GM06990 (cell line): Measurements from ENCODE around the gene ANKS1B.

Source experiments
- DNase-seq: peaks from one replicate; pipeline ENCODE4 v3.0.0-alpha.2; 2011; ENCODE audit not compliant: insufficient read length; ENCODE audit errors: extremely low read depth
- H3K27me3 ChIP-seq: replicated peaks from 2 replicates; pipeline ENCODE4 v1.6.0; 2011; ENCODE audit warnings: low read length; ENCODE audit not compliant: control insufficient read depth, insufficient read depth
- H3K36me3 ChIP-seq: 2 replicates; pipeline ENCODE4 v1.5.1; 2011; ENCODE audit warnings: low read length; ENCODE audit not compliant: control insufficient read depth, insufficient read depth
- H3K4me3 ChIP-seq: replicated peaks from 2 replicates; pipeline ENCODE4 v1.5.1; 2011; ENCODE audit warnings: low read depth, mild to moderate bottlenecking, control low read depth, low read length
- TF ChIP-seq, protein P1 (sequence below): IDR thresholded peaks from 2 replicates; pipeline ENCODE4 v1.5.1; 2011; ENCODE audit warnings: low read length, control low read depth, mild to moderate bottlenecking, inconsistent platforms; ENCODE audit not compliant: insufficient read depth, poor library complexity, severe bottlenecking

Gene ANKS1B

DNA sequence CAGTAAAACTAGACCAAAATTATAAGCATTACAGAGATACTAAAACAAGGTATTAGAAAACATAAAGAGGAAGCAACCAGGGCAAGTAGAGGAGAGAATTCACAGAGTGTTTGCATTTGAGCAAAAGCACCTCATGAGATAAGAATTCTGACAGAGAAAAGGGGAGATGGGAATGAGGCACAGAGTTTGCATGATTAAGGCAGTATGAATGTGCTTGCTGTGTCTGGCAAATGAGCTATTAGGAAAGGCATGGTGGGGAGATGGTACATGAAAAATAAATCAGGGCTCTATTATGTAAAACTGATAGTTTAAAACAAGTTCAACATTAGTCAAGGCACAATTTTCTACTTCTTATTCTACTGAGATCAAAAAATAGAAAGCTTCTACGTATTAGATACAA, 314.1 kb downstream of the ANKS1B start:
- no peak overlapping the region for H3K4me3 ChIP-seq
- DNase-seq: no peak
- TF ChIP-seq, protein P1, sequence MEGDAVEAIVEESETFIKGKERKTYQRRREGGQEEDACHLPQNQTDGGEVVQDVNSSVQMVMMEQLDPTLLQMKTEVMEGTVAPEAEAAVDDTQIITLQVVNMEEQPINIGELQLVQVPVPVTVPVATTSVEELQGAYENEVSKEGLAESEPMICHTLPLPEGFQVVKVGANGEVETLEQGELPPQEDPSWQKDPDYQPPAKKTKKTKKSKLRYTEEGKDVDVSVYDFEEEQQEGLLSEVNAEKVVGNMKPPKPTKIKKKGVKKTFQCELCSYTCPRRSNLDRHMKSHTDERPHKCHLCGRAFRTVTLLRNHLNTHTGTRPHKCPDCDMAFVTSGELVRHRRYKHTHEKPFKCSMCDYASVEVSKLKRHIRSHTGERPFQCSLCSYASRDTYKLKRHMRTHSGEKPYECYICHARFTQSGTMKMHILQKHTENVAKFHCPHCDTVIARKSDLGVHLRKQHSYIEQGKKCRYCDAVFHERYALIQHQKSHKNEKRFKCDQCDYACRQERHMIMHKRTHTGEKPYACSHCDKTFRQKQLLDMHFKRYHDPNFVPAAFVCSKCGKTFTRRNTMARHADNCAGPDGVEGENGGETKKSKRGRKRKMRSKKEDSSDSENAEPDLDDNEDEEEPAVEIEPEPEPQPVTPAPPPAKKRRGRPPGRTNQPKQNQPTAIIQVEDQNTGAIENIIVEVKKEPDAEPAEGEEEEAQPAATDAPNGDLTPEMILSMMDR: no peak
- H3K27me3 ChIP-seq: no peaks in the 10 kb centered on the region
- no peaks in the 10 kb centered on the region for H3K36me3 ChIP-seq

DNA sequence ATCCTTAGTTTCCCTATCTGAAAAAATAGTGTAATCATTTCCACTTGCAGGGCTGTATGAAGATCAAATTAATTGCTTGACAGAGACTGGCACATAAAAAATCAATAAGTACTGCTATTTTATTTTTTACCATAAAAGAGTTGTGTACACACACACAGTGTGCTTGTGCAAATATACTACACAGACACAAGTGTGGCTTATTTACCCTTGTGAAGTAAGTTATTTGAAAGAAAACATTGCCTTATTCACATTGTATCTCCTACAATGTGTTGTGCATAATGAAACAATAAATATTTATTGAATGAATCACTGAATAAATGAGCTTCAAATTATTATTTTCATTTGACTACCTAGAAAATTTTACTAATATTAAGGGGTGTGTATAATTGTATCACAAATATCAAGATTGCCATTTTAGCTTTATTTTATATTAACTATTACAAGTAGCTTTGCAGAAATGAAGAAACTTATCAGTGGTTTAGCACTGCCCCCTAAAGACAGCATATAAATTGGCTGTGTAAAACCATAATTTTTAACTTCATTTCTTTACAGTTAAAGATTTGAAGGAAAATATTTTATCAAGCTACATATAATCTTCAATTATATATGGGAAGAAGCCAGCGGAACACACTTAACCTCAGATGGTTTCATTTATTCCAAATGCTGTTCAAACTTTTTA, 325.9 kb downstream of the ANKS1B start:
- DNase-seq: no peak
- no peaks in the 10 kb centered on the region for H3K36me3 ChIP-seq
- TF ChIP-seq, protein P1: peak; percentile 33
- no peak overlapping the region for H3K4me3 ChIP-seq
- no peaks in the 10 kb centered on the region for H3K27me3 ChIP-seq

DNA sequence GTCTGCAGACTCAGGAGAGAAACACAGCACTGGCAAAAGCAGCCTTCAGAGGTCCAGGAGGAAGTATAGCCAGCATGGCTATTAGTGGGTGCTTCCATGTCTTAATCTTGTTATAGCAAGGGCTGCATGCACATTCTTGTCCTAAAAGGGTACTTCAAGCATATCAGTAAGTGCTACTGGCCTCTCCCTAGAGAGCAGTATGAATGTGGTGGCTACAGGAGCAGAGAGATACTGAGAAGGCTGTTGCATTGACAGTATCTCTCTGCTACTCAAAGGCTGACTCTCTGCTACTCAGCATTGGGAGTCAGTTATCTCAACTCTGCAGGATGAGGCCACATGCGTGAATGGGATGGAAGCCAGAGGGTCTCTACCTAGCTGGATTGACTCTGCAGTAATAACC, 335.2 kb downstream of the ANKS1B start:
- H3K4me3 ChIP-seq: no peak overlapping the region
- no peaks in the 10 kb centered on the region for H3K27me3 ChIP-seq
- no peak for DNase-seq
- no peaks in the 10 kb centered on the region for H3K36me3 ChIP-seq
- TF ChIP-seq, protein P1: no peak

DNA sequence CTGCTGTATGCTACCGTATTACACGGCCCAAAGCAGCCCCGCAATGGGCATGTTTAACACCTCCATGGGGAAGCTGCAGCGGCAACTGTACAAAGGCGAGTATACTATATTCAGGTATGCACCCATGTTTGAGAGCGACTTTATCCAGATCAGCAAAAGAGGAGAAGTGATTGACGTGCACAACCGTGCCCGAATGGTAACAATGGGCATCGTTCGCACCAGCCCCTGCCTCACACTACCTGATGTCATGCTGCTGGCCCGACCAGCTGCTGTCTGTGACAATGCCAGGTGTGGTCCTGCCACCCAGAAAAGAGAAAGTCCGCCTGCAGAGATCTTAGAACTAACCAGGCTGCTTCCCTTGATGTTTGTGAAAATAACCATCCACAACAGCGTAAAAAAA, 336.6 kb downstream of the ANKS1B start:
- TF ChIP-seq, protein P1: no peak
- DNase-seq: no peak
- H3K36me3 ChIP-seq: no peaks in the 10 kb centered on the region
- H3K27me3 ChIP-seq: no peaks in the 10 kb centered on the region
- H3K4me3 ChIP-seq: no peak overlapping the region

DNA sequence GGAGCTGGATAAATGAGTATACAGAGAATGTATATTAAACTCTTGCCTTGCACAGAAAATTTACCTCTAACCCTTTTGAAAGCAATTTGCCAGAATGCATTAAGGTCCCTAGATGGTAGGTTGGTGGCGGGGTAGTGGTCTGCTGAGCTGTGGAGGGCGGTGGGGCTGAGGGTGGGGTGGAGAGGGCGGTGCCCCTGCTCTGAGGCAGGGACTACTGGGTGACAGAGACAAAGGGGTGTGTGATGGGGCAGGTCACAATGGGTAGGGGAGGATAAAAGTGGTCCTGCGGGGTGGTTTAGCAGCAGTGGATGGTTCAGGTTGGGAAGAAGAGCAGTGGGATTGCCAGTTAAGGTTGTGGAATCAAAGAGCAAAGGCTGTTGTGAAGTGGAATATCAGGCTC, 337.3 kb downstream of the ANKS1B start, which contains the start of gene GARIN6:
Gene GARIN6, plus strand, starts transcription at position 301 of the 400 bp plus-strand sequence. CDS start 422 bp downstream, outside the sequence.
- no peak for DNase-seq
- no peaks in the 10 kb centered on the region for H3K27me3 ChIP-seq
- no peaks in the 10 kb centered on the region for H3K36me3 ChIP-seq
- no peak within 1 kb of the TSS for H3K4me3 ChIP-seq
- TF ChIP-seq, protein P1: no peak
